Neural cell (in vitro differentiated cells): ENCODE data around the gene KATNBL1. TPM values are rescaled to one million over a fixed set of nuclear protein-coding genes. Genes with fewer than 3 reads are reported as not detected.

ENCODE experiments used
- polyA plus RNA-seq: library from polyadenylated mRNA; depleted of rRNA; stranded (reverse); fragments of >200 nt; gene quantifications from 2 replicates; pipeline ENCODE4 v1.2.3, GENCODE V29; 2014

Gene KATNBL1
- polyA plus RNA-seq, 1 donor from 2014 or later = 158 TPM

Other genes starting within 250 kb of the KATNBL1 start
- 0.10 and 3.9 TPM in 2 replicates for gene CHRM5, start 241.6 kb downstream of the KATNBL1 start, polyA plus RNA-seq
- gene AVEN, start 170.9 kb downstream of the KATNBL1 start, polyA plus RNA-seq = 8.8 and 14.1 TPM in 2 replicates
- gene EMC7, start 108.2 kb downstream of the KATNBL1 start, polyA plus RNA-seq = 65.7 and 69.6 TPM in 2 replicates
- 1.2 and 2.4 TPM in 2 replicates for gene PGBD4, start 108.0 kb downstream of the KATNBL1 start, polyA plus RNA-seq
- gene EMC4, start 14.9 kb upstream of the KATNBL1 start, polyA plus RNA-seq = 238 and 240 TPM in 2 replicates
- gene SLC12A6, start 127.7 kb upstream of the KATNBL1 start, polyA plus RNA-seq = 7.0 and 7.3 TPM in 2 replicates
- gene NOP10, start 133.0 kb upstream of the KATNBL1 start, polyA plus RNA-seq = 263 and 288 TPM in 2 replicates
- not detected in 2 replicates for gene NUTM1, start 133.2 kb upstream of the KATNBL1 start, polyA plus RNA-seq
- 76.7 and 93.3 TPM in 2 replicates for gene LPCAT4, start 157.1 kb upstream of the KATNBL1 start, polyA plus RNA-seq
- 214 and 225 TPM in 2 replicates for gene GOLGA8A, start 227.7 kb upstream of the KATNBL1 start, polyA plus RNA-seq